H1 (cell line): ENCODE measurements around the gene LTN1. TPM values are rescaled to one million over a fixed set of nuclear protein-coding genes. Genes with fewer than 3 reads are reported as not detected.

ENCODE experiments used
- CTCF ChIA-PET: fragments of 300-600 bp; sonication (Branson Sonifier 250); formaldehyde crosslinking; loops from one replicate; lab custom pipeline; 2021; ENCODE audit not compliant: partially characterized antibody; lab: Charles Lee
- POLR2A ChIA-PET: fragments of 300-600 bp; sonication (Branson Sonifier 250); formaldehyde crosslinking; loops from one replicate; lab custom pipeline; 2021; ENCODE audit warnings: inconsistent platforms; ENCODE audit not compliant: partially characterized antibody; lab: Charles Lee
- DNase-seq, 2 experiments: peaks; one replicate each; pipeline versions ENCODE4 v3.0.0 to v3.0.0-alpha.2; 2010 to 2022; ENCODE audit warnings: low spot score in 2 of 2, low read depth in 1 of 2, mixed read lengths in 1 of 2
- FAIRE-seq: peaks from 2 replicates; lab custom pipeline; 2011; peaks lifted over from hg19 to GRCh38; lab: Jason Lieb, UNC
- H2AFZ ChIP-seq: 2 replicates; pipeline ENCODE4 v1.8.1; 2012; ENCODE audit warnings: low read length, inconsistent platforms
- H2AK5ac ChIP-seq: 2 replicates; pipeline ENCODE4 v1.6.1; 2013; ENCODE audit warnings: low read depth, low read length
- H2BK120ac ChIP-seq: replicated peaks from 2 replicates; pipeline ENCODE3; 2013; ENCODE audit warnings: low read depth, low read length, inconsistent platforms
- H2BK12ac ChIP-seq: 2 replicates; pipeline ENCODE4 v1.6.1; 2013; ENCODE audit warnings: low read depth, low read length
- H2BK15ac ChIP-seq: 2 replicates; pipeline ENCODE4 v1.6.1; 2013; ENCODE audit warnings: low read length
- H2BK20ac ChIP-seq: 2 replicates; pipeline ENCODE4 v1.6.1; 2013; ENCODE audit warnings: low read length
- H2BK5ac ChIP-seq: 2 replicates; pipeline ENCODE4 v1.6.1; 2013; ENCODE audit warnings: low read depth, low read length
- H3K14ac ChIP-seq: 2 replicates; pipeline ENCODE4 v1.6.1; 2013; ENCODE audit warnings: inconsistent platforms; ENCODE audit not compliant: insufficient read length
- H3K18ac ChIP-seq: 2 replicates; pipeline ENCODE4 v1.6.1; 2013; ENCODE audit warnings: low read length; ENCODE audit errors: extremely low read depth
- H3K23ac ChIP-seq: 2 replicates; pipeline ENCODE4 v1.6.1; 2013; ENCODE audit warnings: inconsistent platforms; ENCODE audit not compliant: insufficient read length
- H3K23me2 ChIP-seq: 2 replicates; pipeline ENCODE4 v1.6.1; 2013; ENCODE audit warnings: low read depth, low read length
- H3K27ac ChIP-seq: 2 replicates; pipeline ENCODE4 v1.6.1; 2011; ENCODE audit warnings: low read depth, low read length, inconsistent platforms
- H3K27me3 ChIP-seq, 4 experiments: replicated peaks in 1 of 4; 1 replicate in 1 of 4; 2 replicates in 3 of 4; pipeline versions ENCODE4 v1.6.1 to v1.8.1; 2011 to 2013; ENCODE audit warnings: low read length in 3 of 4, mild to moderate bottlenecking in 3 of 4, inconsistent platforms in 2 of 4, mixed read lengths in 2 of 4, moderate library complexity in 1 of 4; ENCODE audit not compliant: control insufficient read depth in 3 of 4, insufficient read depth in 3 of 4; ENCODE audit errors: extremely low read depth in 1 of 4
- H3K36me3 ChIP-seq, 4 experiments: 2 replicates each; pipeline versions ENCODE4 v1.6.1 to v1.8.1; 2011 to 2013; ENCODE audit warnings: mild to moderate bottlenecking in 4 of 4, low read length in 3 of 4, moderate library complexity in 2 of 4, control low read depth in 1 of 4, inconsistent platforms in 1 of 4; ENCODE audit not compliant: insufficient read depth in 4 of 4, control insufficient read depth in 2 of 4
- H3K4ac ChIP-seq: replicated peaks from 2 replicates; pipeline ENCODE3; 2013; ENCODE audit warnings: low read length, low read depth, mixed read lengths, inconsistent platforms; ENCODE audit not compliant: insufficient read length
- H3K4me1 ChIP-seq, 4 experiments: replicated peaks in 1 of 4; 1 replicate in 1 of 4; 2 replicates in 3 of 4; pipeline versions ENCODE4 v1.6.1 to v1.8.1; 2011 to 2013; ENCODE audit warnings: low read length in 3 of 4, inconsistent platforms in 2 of 4, mixed read lengths in 1 of 4; ENCODE audit not compliant: insufficient read depth in 4 of 4, control insufficient read depth in 3 of 4
- H3K4me2 ChIP-seq, 2 experiments: 2 replicates each; pipeline versions ENCODE4 v1.6.1 to v1.8.1; 2011 to 2013; ENCODE audit warnings: low read depth in 2 of 2, low read length in 2 of 2, control low read depth in 1 of 2, inconsistent platforms in 1 of 2, mild to moderate bottlenecking in 1 of 2; ENCODE audit not compliant: insufficient read depth in 1 of 2
- H3K4me3 ChIP-seq, 4 experiments: fragments of 200-600, 300-600 bp in 1 of 4; sonication (generic), shearing (Covaris generic), sonication (Bioruptor Twin) in 1 of 4; 2 replicates each; pipeline versions ENCODE4 v1.5.1 to v1.8.1; 2011 to 2016; ENCODE audit warnings: low read length in 4 of 4, low read depth in 3 of 4, control low read depth in 2 of 4, inconsistent platforms in 2 of 4, mild to moderate bottlenecking in 2 of 4, mixed read lengths in 1 of 4, moderate library complexity in 1 of 4; ENCODE audit not compliant: insufficient read depth in 2 of 4; ENCODE audit errors: extremely low read depth in 1 of 4
- H3K56ac ChIP-seq: replicated peaks from 2 replicates; pipeline ENCODE3; 2013; ENCODE audit warnings: low read depth, mild to moderate bottlenecking, mixed read lengths, low read length, inconsistent platforms; ENCODE audit not compliant: insufficient read length
- H3K79me1 ChIP-seq: 2 replicates; pipeline ENCODE4 v1.6.1; 2013; ENCODE audit warnings: low read depth, low read length, control low read depth
- H3K79me2 ChIP-seq, 2 experiments: 2 replicates each; pipeline versions ENCODE4 v1.6.1 to v1.8.1; 2012 to 2013; ENCODE audit warnings: low read length in 2 of 2, mild to moderate bottlenecking in 2 of 2, inconsistent platforms in 1 of 2; ENCODE audit not compliant: insufficient read depth in 2 of 2, control insufficient read depth in 1 of 2
- H3K9ac ChIP-seq, 4 experiments: replicated peaks in 1 of 4; 1 replicate in 1 of 4; 2 replicates in 3 of 4; pipeline versions ENCODE4 v1.6.1 to v1.8.1; 2011 to 2013; ENCODE audit warnings: low read depth in 3 of 4, low read length in 3 of 4, control low read depth in 2 of 4, mild to moderate bottlenecking in 2 of 4, moderate library complexity in 2 of 4, inconsistent platforms in 1 of 4; ENCODE audit errors: extremely low read depth in 1 of 4
- H3K9me3 ChIP-seq, 2 experiments: 2 replicates each; pipeline versions ENCODE4 v1.6.1 to v1.8.1; 2012 to 2013; ENCODE audit warnings: mild to moderate bottlenecking in 2 of 2, moderate library complexity in 2 of 2, control low read depth in 1 of 2, inconsistent platforms in 1 of 2, low read depth in 1 of 2, low read length in 1 of 2, mixed read lengths in 1 of 2; ENCODE audit not compliant: insufficient read depth in 2 of 2
- H4K20me1 ChIP-seq, 2 experiments: replicated peaks in 1 of 2; 2 replicates each; pipeline versions ENCODE3 to v1.8.1; 2011 to 2013; ENCODE audit warnings: inconsistent platforms in 2 of 2, low read length in 2 of 2, mild to moderate bottlenecking in 1 of 2; ENCODE audit not compliant: insufficient read depth in 2 of 2, control insufficient read depth in 1 of 2
- H4K5ac ChIP-seq: 2 replicates; pipeline ENCODE4 v1.6.1; 2013; ENCODE audit warnings: low read length, low read depth, mixed read lengths, inconsistent platforms; ENCODE audit not compliant: insufficient read length
- H4K8ac ChIP-seq: 2 replicates; pipeline ENCODE4 v1.8.0; 2013; ENCODE audit warnings: mild to moderate bottlenecking, moderate library complexity, low read length, inconsistent platforms; ENCODE audit not compliant: insufficient read depth; ENCODE audit errors: extremely low read depth
- H4K91ac ChIP-seq: replicated peaks from 2 replicates; pipeline ENCODE3; 2013; ENCODE audit warnings: low read length, mixed read lengths, inconsistent platforms; ENCODE audit not compliant: insufficient read length
- ASH2L ChIP-seq: fragments of 200-600, 300-600 bp; sonication (generic); IDR thresholded peaks from one replicate; pipeline ENCODE4 v1.7.1; 2017; ENCODE audit warnings: low read length
- BACH1 ChIP-seq: IDR thresholded peaks from 2 replicates; pipeline ENCODE4 v1.6.1; 2012; ENCODE audit warnings: low read length, improper control_type of control experiment
- CHD1 ChIP-seq: IDR thresholded peaks from 2 replicates; pipeline ENCODE4 v1.6.1; 2012; ENCODE audit warnings: low read depth, low read length, improper control_type of control experiment
- CREB1 ChIP-seq: IDR thresholded peaks from 2 replicates; pipeline ENCODE4 v1.6.1; 2012; ENCODE audit warnings: inconsistent platforms
- CTBP2 ChIP-seq: IDR thresholded peaks from 2 replicates; pipeline ENCODE4 v1.7.0; 2011; ENCODE audit warnings: borderline replicate concordance, mild to moderate bottlenecking, moderate library complexity, mixed read lengths, low read length; ENCODE audit not compliant: insufficient read depth, insufficient read length
- POLR2A ChIP-seq, 2 experiments: IDR thresholded peaks; 1 replicate in 1 of 2; 2 replicates in 1 of 2; pipeline ENCODE4 v1.6.1; 2011; ENCODE audit warnings: low read depth in 2 of 2, low read length in 2 of 2, mild to moderate bottlenecking in 2 of 2; ENCODE audit errors: control extremely low read depth in 1 of 2
- POLR2AphosphoS5 ChIP-seq: IDR thresholded peaks from 2 replicates; pipeline ENCODE4 v1.6.1; 2011; ENCODE audit warnings: low read depth, low read length
- RXRA ChIP-seq: IDR thresholded peaks from 2 replicates; pipeline ENCODE4 v1.6.1; 2011; ENCODE audit warnings: low read depth, mild to moderate bottlenecking, low read length, moderate library complexity; ENCODE audit not compliant: insufficient read depth
- SRF ChIP-seq: IDR thresholded peaks from 2 replicates; pipeline ENCODE4 v1.6.1; 2011; ENCODE audit warnings: mild to moderate bottlenecking, low read depth, low read length, moderate library complexity
- ZNF274 ChIP-seq: IDR thresholded peaks from 2 replicates; pipeline ENCODE4 v1.7.0; 2012; ENCODE audit warnings: low read length, borderline replicate concordance; ENCODE audit errors: extremely low read depth
- WGBS, 2 experiments: shearing (Covaris generic) in 1 of 2; methylation state at CpG; one replicate each; pipeline versions ENCODE4 v1.1.6 to v1.1.7; 2013 to 2015; ENCODE audit warnings: low lambda C conversion rate in 2 of 2, mixed read lengths in 2 of 2, inconsistent platforms in 1 of 2, low coverage in 1 of 2, missing lambda C conversion rate in 1 of 2; ENCODE audit not compliant: insufficient replicate concordance in 2 of 2, insufficient coverage in 1 of 2, insufficient read length in 1 of 2; ENCODE audit errors: extremely low coverage in 1 of 2, missing lambda C conversion rate in 1 of 2; 5-methylcytosine and 5-hydroxymethylcytosine counted together
- polyA plus RNA-seq, 7 experiments: library from polyadenylated mRNA; depleted of rRNA in 3 of 7; stranded (reverse) in 5 of 7; unstranded in 2 of 7; fragments of >200 nt in 5 of 7; fragments of 200-250 nt in 2 of 7; gene quantifications; 1 replicate in 5 of 7; 2 replicates in 1 of 7; 4 replicates in 1 of 7; pipeline versions ENCODE4 v1.2.1 to v1.2.3, GENCODE V29; 2011 to 2013; ENCODE audit warnings: missing spikeins in 2 of 7, mixed read lengths in 2 of 7
- total RNA-seq: library from RNA; stranded (reverse); fragmentation: NEBNext Ultra II Directional; extraction: Animal tissue kit (Norgen Biotek cat#: 25700); gene quantifications from 2 replicates; pipeline ENCODE4 v1.2.1, GENCODE V29; 2021
- TF ChIP-seq, protein P1 (sequence below): IDR thresholded peaks from 2 replicates; pipeline ENCODE4 v1.6.1; 2012; ENCODE audit warnings: low read length, inconsistent platforms
- TF ChIP-seq, protein P2 (sequence below): IDR thresholded peaks from 2 replicates; pipeline ENCODE4 v1.6.1; 2011; ENCODE audit warnings: low read length, improper control_type of control experiment

LTN1 gene
- total and polyA plus RNA-seq, 2 of the 8 experiments (the other 6 are each of a cell fraction or from before 2014, with no cell fraction given): 3.2 to 23.5 TPM

GRCh38 chr21:28993293-28993629, 584 bp upstream of the LTN1 start:
- Histone ChIP-seq H2BK120ac (no peak overlapping the region), H4K91ac (no peak overlapping the region), H3K9ac (peak overlapping the region; percentile 54 to 94 (median 84)), H3K36me3 (no peaks in the 10 kb centered on the region), H2AK5ac (0 out of 2 replicates have a peak overlapping the region, but pooled peaks have one; percentile 60), H3K79me2 (peaks cover 0 to 36% of the 10 kb centered on the region in 2 experiments; a peak in 3 of 4 replicates), H4K8ac (no peak overlapping the region), H3K4me1 (peaks cover 0 to 4% (median 1%) of the 10 kb centered on the region in 4 experiments; a peak in 3 of 7 replicates), H2AFZ (no peak overlapping the region), H4K5ac (no peak overlapping the region), H3K4me2 (peak overlapping the region; percentile 72 to 84), H4K20me1 (no peaks in the 10 kb centered on the region), H3K27me3 (no peaks in the 10 kb centered on the region), H3K23ac (no peak overlapping the region), H3K79me1 (peaks cover 5% of the 10 kb centered on the region), H2BK12ac (peak overlapping the region; percentile 43; the same call in 1 of the 2 replicates), H3K4ac (no peak overlapping the region), H3K56ac (no peak overlapping the region), H3K9me3 (no peaks in the 10 kb centered on the region), H3K27ac (peak overlapping the region; percentile 81), H2BK5ac (peak overlapping the region; percentile 80; the same call in 1 of the 2 replicates), H3K14ac (no peak overlapping the region), H3K18ac (no peak overlapping the region), H3K23me2 (peaks cover 7% of the 10 kb centered on the region; the same call in 1 of the 2 replicates), H3K4me3 (peak overlapping the region; percentile 49 to 98 (median 94); a peak in 6 of 8 replicates), H2BK15ac (no peak overlapping the region), H2BK20ac (no peak overlapping the region)
- DNase-seq (no peak), FAIRE-seq (no peak)
- ChIA-PET CTCF (no interaction called here), POLR2A (interaction anchor here (0.7 to 3.2 kb wide), 7 partner anchors 8 to 80 kb away, joined by 3 to 28 read pairs (median 4); partner anchors contain the start of gene USP16)
- 48% methylated on average over 4 of the region's 4 CpGs; no CpG with 5 or more reads in 1 of the 2 experiments for WGBS, 2 experiments
- TF ChIP-seq BACH1: no peak
- no peak for TF ChIP-seq CHD1
- TF ChIP-seq ZNF274: no peak
- TF ChIP-seq ASH2L: no peak
- TF ChIP-seq CREB1: no peak
- no peak for TF ChIP-seq CTBP2
- no peak for TF ChIP-seq POLR2A (IDR thresholded peaks at IDR 0.05; ENCODE audit: control extremely low read depth in 1 of 2, low read depth in 2 of 2, low read length in 2 of 2)
- TF ChIP-seq SRF: no peak
- TF ChIP-seq, protein P1, sequence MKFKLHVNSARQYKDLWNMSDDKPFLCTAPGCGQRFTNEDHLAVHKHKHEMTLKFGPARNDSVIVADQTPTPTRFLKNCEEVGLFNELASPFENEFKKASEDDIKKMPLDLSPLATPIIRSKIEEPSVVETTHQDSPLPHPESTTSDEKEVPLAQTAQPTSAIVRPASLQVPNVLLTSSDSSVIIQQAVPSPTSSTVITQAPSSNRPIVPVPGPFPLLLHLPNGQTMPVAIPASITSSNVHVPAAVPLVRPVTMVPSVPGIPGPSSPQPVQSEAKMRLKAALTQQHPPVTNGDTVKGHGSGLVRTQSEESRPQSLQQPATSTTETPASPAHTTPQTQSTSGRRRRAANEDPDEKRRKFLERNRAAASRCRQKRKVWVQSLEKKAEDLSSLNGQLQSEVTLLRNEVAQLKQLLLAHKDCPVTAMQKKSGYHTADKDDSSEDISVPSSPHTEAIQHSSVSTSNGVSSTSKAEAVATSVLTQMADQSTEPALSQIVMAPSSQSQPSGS: no peak
- TF ChIP-seq, protein P2, sequence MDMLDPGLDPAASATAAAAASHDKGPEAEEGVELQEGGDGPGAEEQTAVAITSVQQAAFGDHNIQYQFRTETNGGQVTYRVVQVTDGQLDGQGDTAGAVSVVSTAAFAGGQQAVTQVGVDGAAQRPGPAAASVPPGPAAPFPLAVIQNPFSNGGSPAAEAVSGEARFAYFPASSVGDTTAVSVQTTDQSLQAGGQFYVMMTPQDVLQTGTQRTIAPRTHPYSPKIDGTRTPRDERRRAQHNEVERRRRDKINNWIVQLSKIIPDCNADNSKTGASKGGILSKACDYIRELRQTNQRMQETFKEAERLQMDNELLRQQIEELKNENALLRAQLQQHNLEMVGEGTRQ: no peak
- TF ChIP-seq RXRA: no peak
- TF ChIP-seq POLR2AphosphoS5: no peak
